K562 (cell line): Measurements from ENCODE around the gene PARD6B. TPM values are rescaled to one million over a fixed set of nuclear protein-coding genes. Genes with fewer than 3 reads are reported as not detected.

Source experiments
- ADNP ChIP-seq: fragments of 200-800 bp; sonication (Bioruptor generic); IDR thresholded peaks from 2 replicates; pipeline ENCODE4 v1.6.1; 2016; ENCODE audit warnings: missing genetic modification characterization, missing compliant biosample characterization
- CHCHD3 ChIP-seq: fragments of 250-450 bp; sonication (Bioruptor Pico); IDR thresholded peaks from 2 replicates; pipeline ENCODE4 v2.1.2; 2022; ENCODE audit warnings: mild to moderate bottlenecking
- ELF1 ChIP-seq: fragments of 200-800 bp; sonication (Bioruptor generic); IDR thresholded peaks from 2 replicates; pipeline ENCODE4 v1.6.1; 2016; ENCODE audit warnings: missing genetic modification characterization, missing compliant biosample characterization
- FIP1L1 ChIP-seq: fragments of 200-400 bp; formaldehyde crosslinking; IDR thresholded peaks from 2 replicates; pipeline ENCODE4 v1.6.1; 2018; ENCODE audit warnings: mild to moderate bottlenecking, low read depth, low read length; ENCODE audit not compliant: poor library complexity, severe bottlenecking
- FOXM1 ChIP-seq, 2 experiments: fragments of 450-650 bp in 1 of 2; sonication (generic) in 1 of 2; formaldehyde crosslinking in 1 of 2; IDR thresholded peaks; 2 replicates each; pipeline versions ENCODE4 v1.6.1 to v1.9.0; 2017 to 2022; ENCODE audit warnings: low read depth in 2 of 2, mild to moderate bottlenecking in 2 of 2, missing genetic modification reagents in 1 of 2, moderate library complexity in 1 of 2
- GTF3C2 ChIP-seq: IDR thresholded peaks from 3 replicates; pipeline ENCODE4 v1.6.1; 2011; ENCODE audit warnings: borderline replicate concordance, mild to moderate bottlenecking, moderate library complexity; ENCODE audit not compliant: insufficient read length; ENCODE audit errors: extremely low read depth
- HES1 ChIP-seq: fragments of 450-650 bp; IDR thresholded peaks from 2 replicates; pipeline ENCODE4 v1.6.1; 2016; ENCODE audit warnings: low read depth, mild to moderate bottlenecking, moderate library complexity
- HSF4 ChIP-seq: fragments of 250-450 bp; sonication (Bioruptor Pico); IDR thresholded peaks from 2 replicates; pipeline ENCODE4 v2.1.2; 2022; ENCODE audit warnings: mild to moderate bottlenecking, moderate library complexity, borderline replicate concordance
- ILF3 ChIP-seq: fragments of 450-650 bp; IDR thresholded peaks from 2 replicates; pipeline ENCODE4 v1.6.1; 2018; ENCODE audit warnings: antibody characterized with exemption, mild to moderate bottlenecking, moderate library complexity, borderline replicate concordance
- MAFF ChIP-seq: IDR thresholded peaks from 2 replicates; pipeline ENCODE4 v1.6.1; 2012; ENCODE audit warnings: low read length, improper control_type of control experiment
- NFIC ChIP-seq: fragments of 450-650 bp; IDR thresholded peaks from 2 replicates; pipeline ENCODE4 v1.6.1; 2017; ENCODE audit warnings: mild to moderate bottlenecking, inconsistent platforms
- OTX1 ChIP-seq: fragments of 450-650 bp; formaldehyde crosslinking; IDR thresholded peaks from 2 replicates; pipeline ENCODE4 v1.4.0; 2022; ENCODE audit warnings: mild to moderate bottlenecking
- PHTF2 ChIP-seq: fragments of 250-450 bp; sonication (Bioruptor Pico); IDR thresholded peaks from 2 replicates; pipeline ENCODE4 v1.5.0; 2021; ENCODE audit warnings: mild to moderate bottlenecking
- RFX7 ChIP-seq: fragments of 250-450 bp; sonication (Bioruptor Pico); IDR thresholded peaks from 2 replicates; pipeline ENCODE4 v1.5.1; 2021; ENCODE audit warnings: mild to moderate bottlenecking
- SETDB1 ChIP-seq: IDR thresholded peaks from one replicate; pipeline ENCODE4 v1.6.1; 2012; ENCODE audit warnings: low read length, control low read depth, inconsistent platforms
- SIRT6 ChIP-seq: IDR thresholded peaks from one replicate; pipeline ENCODE4 v1.6.1; 2012; ENCODE audit warnings: low read depth, mild to moderate bottlenecking, control low read depth, inconsistent platforms, low read length, moderate library complexity
- STAT5B ChIP-seq: fragments of 250-450 bp; sonication (Bioruptor Pico); IDR thresholded peaks from 2 replicates; pipeline ENCODE4 v1.8.0; 2021; ENCODE audit warnings: mild to moderate bottlenecking, inconsistent platforms
- TCF15 ChIP-seq: fragments of 250-450 bp; sonication (Bioruptor Pico); IDR thresholded peaks from 2 replicates; pipeline ENCODE4 v1.8.0; 2022; ENCODE audit warnings: moderate library complexity, mild to moderate bottlenecking, inconsistent platforms
- ZBTB12 ChIP-seq: fragments of 250-450 bp; sonication (Bioruptor Pico); IDR thresholded peaks from 2 replicates; pipeline ENCODE4 v1.4.0; 2020
- ZBTB7A ChIP-seq: IDR thresholded peaks from 2 replicates; pipeline ENCODE4 v1.6.1; 2011; ENCODE audit warnings: low read depth, mild to moderate bottlenecking, low read length, moderate library complexity, borderline replicate concordance; ENCODE audit not compliant: control insufficient read depth
- ZNF589 ChIP-seq: fragments of 200-800 bp; sonication (Bioruptor generic); IDR thresholded peaks from 2 replicates; pipeline ENCODE4 v1.6.1; 2016; ENCODE audit warnings: low read depth, missing genetic modification characterization, missing compliant biosample characterization
- ZSCAN29 ChIP-seq: fragments of 450-650 bp; IDR thresholded peaks from 2 replicates; pipeline ENCODE4 v1.6.1; 2017
- polyA plus RNA-seq, 8 experiments: library from polyadenylated mRNA; depleted of rRNA in 4 of 8; stranded (reverse) in 5 of 8; unstranded in 3 of 8; fragments of >200 nt; fragmentation: Nextera tagmentation in 2 of 8; fragmentation: Illumina TruSeq in 1 of 8; extraction: Ambion mirVana in 2 of 8; extraction: Trizol in 1 of 8; gene quantifications; 2 replicates each; pipeline versions ENCODE4 v1.2.1 to v1.2.3, GENCODE V29; 2011 to 2014; ENCODE audit warnings: inconsistent platforms in 1 of 8, missing spikeins in 1 of 8
- total RNA-seq, 7 experiments: library from RNA; depleted of rRNA in 6 of 7; stranded (reverse); fragments of >200 nt in 6 of 7; fragmentation: Illumina TruSeq in 2 of 7; extraction: Trizol in 2 of 7; gene quantifications; 2 replicates each; pipeline versions ENCODE4 v1.2.1 to v1.2.3, GENCODE V29; 2011 to 2021; ENCODE audit warnings: low replicate concordance in 1 of 7

PARD6B gene
- total and polyA plus RNA-seq, 9 of the 15 experiments (the other 6 are each of a cell fraction or from before 2014, with no cell fraction given): 1.7 to 12.3 (median 5.5) TPM

- TF ChIP-seq NFIC (0 out of 2 replicates have a peak, but pooled peaks have one; percentile 5), HES1 (no peak), TCF15 (CRISPR knock-in tag) (no peak), ILF3 (no peak), HSF4 (CRISPR knock-in tag) (no peak), FOXM1 (IDR thresholded peaks at IDR 0.05; ENCODE audit: low read depth) (peak; percentile 16; the same call in 1 of the 2 replicates), FOXM1 (CRISPR knock-in tag; IDR thresholded peaks at IDR 0.05; ENCODE audit: low read depth) (no peak), ZSCAN29 (no peak), SETDB1 (no peak), PHTF2 (CRISPR knock-in tag) (no peak), ZNF589 (CRISPR knock-in tag) (no peak; the same call in none of the 2 replicates), MAFF (no peak), CHCHD3 (CRISPR knock-in tag) (no peak), SIRT6 (no peak), ELF1 (tag) (peak; percentile 58), STAT5B (CRISPR knock-in tag) (no peak), ADNP (tag) (no peak), ZBTB12 (no peak), FIP1L1 (no peak), GTF3C2 (no peak), RFX7 (no peak), OTX1 (CRISPR knock-in tag) (peak; percentile 84), ZBTB7A (peak; percentile 69; the same call in 1 of the 2 replicates)
These were observed 39.5 kb upstream of the PARD6B start (continued) for GRCh38 chr20:50691573-50692551.
